GM12891 (cell line): ENCODE measurements around the gene CEMIP.

Source experiments
- DNase-seq: peaks from one replicate; pipeline ENCODE4 v3.0.0; 2011; ENCODE audit warnings: low spot score; ENCODE audit not compliant: insufficient read length
- FAIRE-seq: peaks from 2 replicates; lab custom pipeline; 2011; peaks lifted over from hg19 to GRCh38; lab: Jason Lieb, UNC
- PAX5 ChIP-seq: IDR thresholded peaks from 2 replicates; pipeline ENCODE4 v1.6.1; 2011; ENCODE audit warnings: low read length, moderate library complexity, mild to moderate bottlenecking; ENCODE audit not compliant: insufficient read depth, severe bottlenecking
- POLR2A ChIP-seq: IDR thresholded peaks from 2 replicates; pipeline ENCODE4 v1.6.1; 2011; ENCODE audit warnings: low read depth, low read length, control low read depth
- POLR2AphosphoS5 ChIP-seq: IDR thresholded peaks from 2 replicates; pipeline ENCODE4 v1.6.1; 2011; ENCODE audit warnings: low read depth, low read length, control low read depth
- POU2F2 ChIP-seq: IDR thresholded peaks from 2 replicates; pipeline ENCODE4 v1.6.1; 2011; ENCODE audit warnings: low read depth, mild to moderate bottlenecking, control low read depth, low read length, moderate library complexity
- SPI1 ChIP-seq: IDR thresholded peaks from 2 replicates; pipeline ENCODE4 v1.6.1; 2011; ENCODE audit warnings: low read depth, low read length, control low read depth
- TAF1 ChIP-seq: IDR thresholded peaks from 2 replicates; pipeline ENCODE4 v1.6.1; 2011; ENCODE audit warnings: low read depth, low read length, control low read depth

The CEMIP gene

GRCh38 chr15:80940851-80941250 is 161.7 kb downstream of the CEMIP start:
- no peak for DNase-seq
- no peak for TF ChIP-seq POU2F2
- no peak for TF ChIP-seq SPI1
- no peak for TF ChIP-seq POLR2AphosphoS5
- no peak for TF ChIP-seq POLR2A
- TF ChIP-seq TAF1: no peak
- no peak for TF ChIP-seq PAX5
- no peak for FAIRE-seq

GRCh38 chr15:80942266-80942665 is 163.1 kb downstream of the CEMIP start:
- FAIRE-seq: no peak
- DNase-seq: no peak
- TF ChIP-seq PAX5 (no peak), SPI1 (no peak), POU2F2 (no peak), POLR2A (no peak), POLR2AphosphoS5 (no peak)

DNA sequence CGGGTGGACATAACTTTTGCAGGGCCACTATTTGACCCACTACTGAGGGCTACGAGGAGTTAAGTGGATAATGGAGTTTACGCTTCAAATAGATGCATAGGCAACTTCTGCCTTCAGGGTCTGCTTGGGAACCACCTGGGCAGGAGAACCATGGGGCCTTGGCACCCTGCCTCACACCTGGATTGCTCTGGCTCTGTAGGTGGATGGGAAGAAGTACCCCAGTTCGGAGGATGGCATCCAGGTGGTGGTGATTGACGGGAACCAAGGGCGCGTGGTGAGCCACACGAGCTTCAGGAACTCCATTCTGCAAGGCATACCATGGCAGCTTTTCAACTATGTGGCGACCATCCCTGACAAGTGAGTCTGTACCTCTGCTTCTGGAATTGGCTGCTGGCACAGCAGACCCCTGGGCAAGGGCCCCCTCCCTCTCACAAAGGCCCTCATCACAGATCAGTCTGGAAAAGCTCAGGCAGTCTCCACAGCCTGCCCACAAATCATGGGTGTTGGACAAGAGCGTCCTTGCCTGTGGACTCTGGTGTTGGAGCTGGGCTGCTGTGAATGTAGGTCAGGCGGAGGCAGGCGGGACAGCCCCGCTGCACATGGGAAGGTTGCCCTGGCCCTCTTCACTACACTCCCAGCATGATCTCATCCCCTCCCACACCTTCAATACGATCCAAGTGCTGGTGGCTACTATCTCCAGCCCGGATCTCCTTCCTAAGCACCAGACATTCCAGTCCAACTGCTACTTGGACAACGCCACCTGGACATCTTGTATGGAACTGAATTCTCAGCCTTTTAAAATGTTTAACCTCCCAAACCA is 163.8 kb downstream of the CEMIP start:
- no peak for DNase-seq
- TF ChIP-seq SPI1 (no peak), POU2F2 (no peak), PAX5 (no peak), POLR2A (no peak), POLR2AphosphoS5 (no peak), TAF1 (no peak)
- no peak for FAIRE-seq

- no peak for TF ChIP-seq POU2F2
- TF ChIP-seq POLR2AphosphoS5: no peak
- TF ChIP-seq SPI1: no peak
- no peak for TF ChIP-seq POLR2A
- no peak for TF ChIP-seq TAF1
- no peak for TF ChIP-seq PAX5
- FAIRE-seq (no peak), DNase-seq (no peak)
Measured at GRCh38 chr15:80944818-80945217, 165.6 kb downstream of the CEMIP start.

DNA sequence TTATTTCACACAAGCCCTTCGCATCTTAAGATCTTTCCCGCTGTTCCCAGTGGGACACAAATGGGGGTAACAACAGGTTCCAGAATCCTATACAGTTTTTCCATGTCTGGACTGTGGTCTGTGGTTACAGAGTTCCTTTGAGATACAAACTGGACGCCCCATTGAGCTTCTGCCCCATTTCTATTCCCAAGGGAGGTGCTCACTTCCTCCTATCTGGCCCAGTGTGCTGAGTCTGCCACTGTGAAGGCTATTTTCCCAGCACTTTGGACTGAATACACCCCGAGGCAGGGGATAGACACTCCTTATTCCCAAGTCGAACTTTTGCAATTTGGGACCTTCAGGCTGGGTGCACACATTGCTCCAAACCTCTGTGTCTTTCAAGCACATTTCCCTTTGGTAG is 166.4 kb downstream of the CEMIP start:
- DNase-seq (no peak), FAIRE-seq (no peak)
- no peak for TF ChIP-seq PAX5
- TF ChIP-seq POLR2AphosphoS5: no peak

DNA sequence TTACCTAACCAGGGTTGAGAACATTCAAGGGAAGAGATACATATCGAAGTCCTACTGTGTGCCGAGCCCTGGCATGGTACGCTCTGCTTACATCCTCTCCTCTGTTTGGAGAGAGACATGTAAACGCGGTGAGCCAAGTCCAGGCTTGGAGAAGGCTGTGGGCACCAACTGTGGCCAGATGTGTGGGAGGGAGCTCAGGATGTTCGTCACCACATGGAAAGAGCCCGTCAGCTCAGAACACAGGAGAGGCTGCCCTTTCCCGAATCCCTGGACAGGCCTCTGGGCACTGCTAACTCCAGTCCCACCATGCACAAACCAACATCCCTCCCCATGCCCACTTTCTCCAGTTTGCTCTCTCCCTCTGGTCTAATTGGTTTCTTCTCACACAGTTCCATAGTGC is 167.4 kb downstream of the CEMIP start:
- no peak for TF ChIP-seq PAX5
- FAIRE-seq: no peak
- no peak for DNase-seq

DNA sequence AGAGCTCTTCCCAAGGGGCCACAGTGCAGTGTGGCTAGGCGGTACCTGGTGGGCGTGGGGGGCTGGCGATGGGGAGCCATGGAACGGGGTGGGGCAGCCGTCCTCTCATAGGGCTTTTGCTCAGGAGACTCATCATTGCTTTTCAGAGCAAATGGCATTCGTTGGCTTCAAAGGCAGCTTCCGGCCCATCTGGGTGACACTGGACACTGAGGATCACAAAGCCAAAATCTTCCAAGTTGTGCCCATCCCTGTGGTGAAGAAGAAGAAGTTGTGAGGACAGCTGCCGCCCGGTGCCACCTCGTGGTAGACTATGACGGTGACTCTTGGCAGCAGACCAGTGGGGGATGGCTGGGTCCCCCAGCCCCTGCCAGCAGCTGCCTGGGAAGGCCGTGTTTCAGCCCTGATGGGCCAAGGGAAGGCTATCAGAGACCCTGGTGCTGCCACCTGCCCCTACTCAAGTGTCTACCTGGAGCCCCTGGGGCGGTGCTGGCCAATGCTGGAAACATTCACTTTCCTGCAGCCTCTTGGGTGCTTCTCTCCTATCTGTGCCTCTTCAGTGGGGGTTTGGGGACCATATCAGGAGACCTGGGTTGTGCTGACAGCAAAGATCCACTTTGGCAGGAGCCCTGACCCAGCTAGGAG is 169.6 kb downstream of the CEMIP start:
- FAIRE-seq: no peak
- TF ChIP-seq TAF1: no peak
- no peak for TF ChIP-seq SPI1
- TF ChIP-seq POU2F2: no peak
- TF ChIP-seq POLR2A: no peak
- TF ChIP-seq PAX5: no peak
- TF ChIP-seq POLR2AphosphoS5: no peak
- no peak for DNase-seq

DNA sequence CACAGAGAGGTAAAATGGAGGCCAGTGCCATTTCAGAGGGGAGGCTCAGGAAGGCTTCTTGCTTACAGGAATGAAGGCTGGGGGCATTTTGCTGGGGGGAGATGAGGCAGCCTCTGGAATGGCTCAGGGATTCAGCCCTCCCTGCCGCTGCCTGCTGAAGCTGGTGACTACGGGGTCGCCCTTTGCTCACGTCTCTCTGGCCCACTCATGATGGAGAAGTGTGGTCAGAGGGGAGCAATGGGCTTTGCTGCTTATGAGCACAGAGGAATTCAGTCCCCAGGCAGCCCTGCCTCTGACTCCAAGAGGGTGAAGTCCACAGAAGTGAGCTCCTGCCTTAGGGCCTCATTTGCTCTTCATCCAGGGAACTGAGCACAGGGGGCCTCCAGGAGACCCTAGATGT is 170.6 kb downstream of the CEMIP start:
- TF ChIP-seq POLR2AphosphoS5: no peak
- no peak for TF ChIP-seq PAX5
- no peak for TF ChIP-seq POU2F2
- TF ChIP-seq POLR2A: no peak
- no peak for TF ChIP-seq TAF1
- no peak for TF ChIP-seq SPI1
- FAIRE-seq (no peak), DNase-seq (no peak)

- TF ChIP-seq POU2F2: no peak
- no peak for FAIRE-seq
Measured at GRCh38 chr15:80950291-80951078, 171.3 kb downstream of the CEMIP start.

GRCh38 chr15:80951941-80952340 is 172.8 kb downstream of the CEMIP start:
- no peak for DNase-seq
- TF ChIP-seq SPI1: no peak
- TF ChIP-seq POLR2A: no peak
- TF ChIP-seq TAF1: no peak
- no peak for TF ChIP-seq POU2F2
- no peak for TF ChIP-seq PAX5
- no peak for TF ChIP-seq POLR2AphosphoS5
- FAIRE-seq: no peak

More at GRCh38 chr15:80950291-80951078, 171.3 kb downstream of the CEMIP start:
- DNase-seq: no peak
